HepG2 (cell line): ENCODE data around the gene MAN2A2. TPM values are rescaled to one million over a fixed set of nuclear protein-coding genes. Genes with fewer than 3 reads are reported as not detected.
A peak's percentile ranks its signal among the peaks of the same experiment; 100 is the strongest.

ENCODE experiments used
- ATAD3A ChIP-seq: sonication (generic); formaldehyde crosslinking; IDR thresholded peaks from 2 replicates; pipeline ENCODE4 v1.4.0; 2020; ENCODE audit warnings: missing genetic modification reagents
- CBFB ChIP-seq: sonication (generic); formaldehyde crosslinking; IDR thresholded peaks from 2 replicates; pipeline ENCODE4 v1.4.0; 2020; ENCODE audit warnings: missing genetic modification reagents
- FOXO1 ChIP-seq: sonication (generic); formaldehyde crosslinking; IDR thresholded peaks from 2 replicates; pipeline ENCODE4 v1.4.0; 2020; ENCODE audit warnings: missing genetic modification reagents
- FOXP1 ChIP-seq, 2 experiments: fragments of 450-650 bp in 1 of 2; IDR thresholded peaks; 2 replicates each; pipeline ENCODE4 v1.6.1; 2017 to 2018; ENCODE audit warnings: antibody characterized with exemption in 1 of 2
- HCFC1 ChIP-seq: fragments of 150-350 bp; IDR thresholded peaks from 2 replicates; pipeline ENCODE4 v1.6.1; 2014; ENCODE audit warnings: low read depth, low read length
- HNF4G ChIP-seq, 2 experiments: sonication (generic) in 1 of 2; formaldehyde crosslinking in 1 of 2; IDR thresholded peaks; 2 replicates each; pipeline versions ENCODE4 v1.4.0 to v1.6.1; 2011 to 2020; ENCODE audit warnings: borderline replicate concordance in 2 of 2, low read depth in 2 of 2, mild to moderate bottlenecking in 2 of 2, low read length in 1 of 2, missing genetic modification reagents in 1 of 2, moderate library complexity in 1 of 2
- KDM2A ChIP-seq: sonication (generic); formaldehyde crosslinking; IDR thresholded peaks from 2 replicates; pipeline ENCODE4 v1.4.0; 2020; ENCODE audit warnings: low read depth, missing genetic modification reagents, borderline replicate concordance
- KDM4B ChIP-seq: sonication (generic); formaldehyde crosslinking; IDR thresholded peaks from 2 replicates; pipeline ENCODE4 v1.4.0; 2020; ENCODE audit warnings: missing genetic modification reagents
- NR2F1 ChIP-seq, 2 experiments: fragments of 450-650 bp in 1 of 2; formaldehyde crosslinking in 1 of 2; IDR thresholded peaks; 2 replicates each; pipeline versions ENCODE4 v1.5.0 to v1.6.1; 2016 to 2020; ENCODE audit warnings: mild to moderate bottlenecking in 1 of 2, missing compliant biosample characterization in 1 of 2, missing genetic modification reagents in 1 of 2, moderate library complexity in 1 of 2
- POLR2A ChIP-seq, 2 experiments: IDR thresholded peaks; 2 replicates each; pipeline ENCODE4 v1.6.1; 2011; ENCODE audit warnings: low read depth in 2 of 2, low read length in 2 of 2, mild to moderate bottlenecking in 1 of 2, moderate library complexity in 1 of 2; ENCODE audit not compliant: insufficient read depth in 1 of 2
- SIX1 ChIP-seq: sonication (generic); formaldehyde crosslinking; IDR thresholded peaks from 2 replicates; pipeline ENCODE4 v1.4.0; 2020; ENCODE audit warnings: missing genetic modification reagents, borderline replicate concordance
- TEAD3 ChIP-seq: optimal IDR thresholded peaks from 2 replicates; pipeline ENCODE3; 2016; ENCODE audit warnings: borderline replicate concordance
- THRA ChIP-seq: sonication (generic); formaldehyde crosslinking; IDR thresholded peaks from 2 replicates; pipeline ENCODE4 v1.4.0; 2020; ENCODE audit warnings: missing genetic modification reagents, borderline replicate concordance
- ZBTB34 ChIP-seq: sonication (generic); formaldehyde crosslinking; IDR thresholded peaks from 2 replicates; pipeline ENCODE4 v1.8.0; 2022; ENCODE audit warnings: mild to moderate bottlenecking, missing genetic modification reagents
- ZFP90 ChIP-seq: sonication (generic); formaldehyde crosslinking; IDR thresholded peaks from 2 replicates; pipeline ENCODE4 v1.8.0; 2022; ENCODE audit warnings: missing genetic modification reagents, mild to moderate bottlenecking, inconsistent platforms, borderline replicate concordance
- ZIK1 ChIP-seq: sonication (generic); formaldehyde crosslinking; IDR thresholded peaks from 2 replicates; pipeline ENCODE4 v1.5.0; 2020; ENCODE audit warnings: mild to moderate bottlenecking, low read depth, missing genetic modification reagents, borderline replicate concordance
- ZNF253 ChIP-seq: sonication (generic); formaldehyde crosslinking; IDR thresholded peaks from 2 replicates; pipeline ENCODE4 v1.8.0; 2022; ENCODE audit warnings: mild to moderate bottlenecking, missing genetic modification reagents, borderline replicate concordance
- ZNF605 ChIP-seq: sonication (generic); formaldehyde crosslinking; IDR thresholded peaks from 2 replicates; pipeline ENCODE4 v1.8.0; 2022; ENCODE audit warnings: mild to moderate bottlenecking, missing genetic modification reagents
- ZNF710 ChIP-seq: sonication (generic); formaldehyde crosslinking; IDR thresholded peaks from 2 replicates; pipeline ENCODE4 v1.5.0; 2020; ENCODE audit warnings: mild to moderate bottlenecking, missing genetic modification reagents, borderline replicate concordance
- ZNF770 ChIP-seq: sonication (generic); formaldehyde crosslinking; IDR thresholded peaks from 2 replicates; pipeline ENCODE4 v1.5.0; 2020; ENCODE audit warnings: mild to moderate bottlenecking, missing genetic modification reagents
- ZSCAN12 ChIP-seq: sonication (generic); formaldehyde crosslinking; IDR thresholded peaks from 2 replicates; pipeline ENCODE4 v1.9.0; 2021; ENCODE audit warnings: mild to moderate bottlenecking, missing genetic modification reagents
- ZSCAN29 ChIP-seq: sonication (generic); formaldehyde crosslinking; conservative IDR thresholded peaks from 2 replicates; pipeline ENCODE4 v1.4.0; 2020; ENCODE audit warnings: mild to moderate bottlenecking, missing genetic modification reagents
- polyA plus RNA-seq, 8 experiments: library from polyadenylated mRNA; depleted of rRNA in 3 of 8; stranded (reverse) in 7 of 8; unstranded in 1 of 8; fragments of >200 nt; fragmentation: Illumina TruSeq in 4 of 8; extraction: Trizol in 4 of 8; gene quantifications; 2 replicates each; pipeline versions ENCODE4 v1.2.1 to v1.2.3, GENCODE V29; 2011 to 2016; ENCODE audit warnings: low read depth in 4 of 8, missing spikeins in 1 of 8, mixed read lengths in 1 of 8; ENCODE audit not compliant: insufficient read depth in 1 of 8
- total RNA-seq, 5 experiments: library from RNA; depleted of rRNA; stranded (reverse); fragments of >200 nt; fragmentation: Illumina TruSeq; extraction: Trizol; gene quantifications; 2 replicates each; pipeline ENCODE4 v1.2.3, GENCODE V29; 2016; ENCODE audit warnings: low read depth in 1 of 5

Gene MAN2A2
- total and polyA plus RNA-seq, 2 of the 13 experiments (the other 11 are each of a cell fraction or from before 2014, with no cell fraction given): 17.5 to 51.5 TPM

GRCh38 chr15:90893175-90894090 lies 9.7 kb upstream of the MAN2A2 start (continued):
- TF ChIP-seq ZNF253 (no peak), ATAD3A (CRISPR knock-in tag) (no peak), ZBTB34 (CRISPR knock-in tag) (no peak), ZSCAN12 (CRISPR knock-in tag) (no peak), THRA (peak; percentile 41; the same call in 1 of the 2 replicates), KDM4B (CRISPR knock-in tag) (no peak), CBFB (CRISPR knock-in tag) (no peak), ZFP90 (CRISPR knock-in tag) (0 out of 2 replicates have a peak, but pooled peaks have one; percentile 38), ZNF770 (no peak), KDM2A (CRISPR knock-in tag) (peak; percentile 76; the same call in 1 of the 2 replicates), SIX1 (CRISPR knock-in tag) (no peak), ZIK1 (CRISPR knock-in tag) (no peak), NR2F1 (CRISPR knock-in tag; IDR thresholded peaks at IDR 0.05) (no peak), ZNF605 (CRISPR knock-in tag) (0 out of 2 replicates have a peak, but pooled peaks have one; percentile 26), HNF4G (IDR thresholded peaks at IDR 0.05; ENCODE audit: borderline replicate concordance, low read depth, low read length) (no peak), HNF4G (CRISPR knock-in tag; IDR thresholded peaks at IDR 0.05; ENCODE audit: borderline replicate concordance, low read depth) (no peak), HCFC1 (no peak), TEAD3 (peak; percentile 6), ZNF710 (CRISPR knock-in tag) (peak; percentile 46; the same call in 1 of the 2 replicates), POLR2A (IDR thresholded peaks at IDR 0.05; ENCODE audit: insufficient read depth in 1 of 2, low read depth in 2 of 2, low read length in 2 of 2) (peak; percentile 52 to 67), FOXP1 (IDR thresholded peaks at IDR 0.05) (no peak), FOXP1 (CRISPR knock-in tag; IDR thresholded peaks at IDR 0.05) (no peak), ZSCAN29 (no peak), FOXO1 (CRISPR knock-in tag) (no peak)
